ENCODE measurements around the gene GLT1D1. TPM values are rescaled to one million over a fixed set of nuclear protein-coding genes. Genes with fewer than 3 reads are reported as not detected.
A peak's percentile ranks its signal among the peaks of the same experiment; 100 is the strongest.

GLT1D1 gene
- total and polyA plus RNA-seq, 2 of the 8 experiments (the other 6 are each of a cell fraction or from before 2014, with no cell fraction given): 1.5 to 3.6 TPM

DNA sequence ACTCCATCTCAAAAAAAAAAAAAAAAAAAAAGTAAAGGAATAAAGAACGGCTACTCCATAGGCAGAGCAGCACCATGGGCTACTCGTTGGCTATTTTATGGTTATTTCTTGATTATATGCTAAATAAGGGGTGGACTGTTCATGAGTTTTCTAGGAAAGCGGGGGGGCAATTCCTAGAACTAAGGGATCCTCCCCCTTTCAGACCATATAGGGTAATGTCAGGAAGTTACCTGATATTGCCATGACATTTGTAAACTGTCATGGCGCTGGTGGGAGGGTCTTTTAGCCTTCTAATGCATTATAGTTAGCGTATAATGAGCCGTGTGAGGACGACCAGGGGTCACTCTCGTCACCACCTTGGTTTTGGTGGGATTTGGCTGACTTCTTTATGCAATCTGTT lies 142.3 kb downstream of the GLT1D1 start:
- no peak overlapping the region for H3K23ac ChIP-seq (ENCODE audit: insufficient read length)
- H3K27ac ChIP-seq (ENCODE audit: low read depth, low read length): no peak overlapping the region
- no peaks in the 10 kb centered on the region for H4K20me1 ChIP-seq (replicated peaks in 1 of 2; ENCODE audit: control insufficient read depth in 1 of 2, insufficient read depth in 2 of 2, low read length in 2 of 2)
- H4K5ac ChIP-seq (ENCODE audit: insufficient read length, low read depth, low read length): no peak overlapping the region
- no peak overlapping the region for H3K4ac ChIP-seq (replicated peaks; ENCODE audit: insufficient read length, low read depth, low read length)
- H4K8ac ChIP-seq (ENCODE audit: extremely low read depth, insufficient read depth, low read length): no peak overlapping the region
- H3K79me2 ChIP-seq (ENCODE audit: control insufficient read depth in 1 of 2, insufficient read depth in 2 of 2, low read length in 2 of 2): no peaks in the 10 kb centered on the region
- no peak overlapping the region for H3K18ac ChIP-seq (ENCODE audit: extremely low read depth, low read length)
- H4K91ac ChIP-seq (replicated peaks; ENCODE audit: insufficient read length, low read length): no peak overlapping the region
- no peak overlapping the region for H3K14ac ChIP-seq (ENCODE audit: insufficient read length)
- no peaks in the 10 kb centered on the region for H3K36me3 ChIP-seq (ENCODE audit: control insufficient read depth in 2 of 4, insufficient read depth in 4 of 4, low read length in 3 of 4)
- H3K9ac ChIP-seq (replicated peaks in 1 of 4; ENCODE audit: extremely low read depth in 1 of 4, low read depth in 3 of 4, low read length in 3 of 4): no peak overlapping the region
- H2BK15ac ChIP-seq (ENCODE audit: low read length): no peak overlapping the region
- no peak overlapping the region for H2AFZ ChIP-seq (ENCODE audit: low read length)
- H2BK12ac ChIP-seq (ENCODE audit: low read depth, low read length): no peak overlapping the region
- H3K4me3 ChIP-seq (ENCODE audit: extremely low read depth in 1 of 4, insufficient read depth in 2 of 4, low read depth in 3 of 4, low read length in 4 of 4): no peak overlapping the region
- no peak overlapping the region for H2AK5ac ChIP-seq (ENCODE audit: low read depth, low read length)
- no peak overlapping the region for H2BK120ac ChIP-seq (replicated peaks; ENCODE audit: low read depth, low read length)
- DNase-seq (ENCODE audit: low read depth in 1 of 2, low spot score in 2 of 2): no peak
- H3K23me2 ChIP-seq (ENCODE audit: low read depth, low read length): no peaks in the 10 kb centered on the region
- H2BK20ac ChIP-seq (ENCODE audit: low read length): no peak overlapping the region
- H3K4me1 ChIP-seq (replicated peaks in 1 of 4; ENCODE audit: control insufficient read depth in 3 of 4, insufficient read depth in 4 of 4, low read length in 3 of 4): no peaks in the 10 kb centered on the region
- no peaks in the 10 kb centered on the region; a peak in 1 of 7 replicates for H3K27me3 ChIP-seq (replicated peaks in 1 of 4; ENCODE audit: control insufficient read depth in 3 of 4, extremely low read depth in 1 of 4, insufficient read depth in 3 of 4, low read length in 3 of 4)
- H3K56ac ChIP-seq (replicated peaks; ENCODE audit: insufficient read length, low read depth, low read length): no peak overlapping the region
- 72% methylated on average over 8 of the region's 8 CpGs; no CpG with 5 or more reads in 1 of the 2 experiments for WGBS, 2 experiments (ENCODE audit: extremely low coverage in 1 of 2, insufficient coverage in 1 of 2, insufficient read length in 1 of 2, insufficient replicate concordance in 2 of 2, low coverage in 1 of 2, low lambda C conversion rate in 2 of 2, missing lambda C conversion rate in 1 of 2)
- no peak for FAIRE-seq
- TF ChIP-seq GABPA (IDR thresholded peaks at IDR 0.05; ENCODE audit: borderline replicate concordance, insufficient read depth, low read length): no peak
- TF ChIP-seq CHD1 (IDR thresholded peaks at IDR 0.05; ENCODE audit: low read depth, low read length): no peak
- no peak for TF ChIP-seq SP1 (IDR thresholded peaks at IDR 0.05; ENCODE audit: low read depth, low read length)
- TF ChIP-seq HDAC6 (IDR thresholded peaks at IDR 0.05; ENCODE audit: low read depth, low read length): no peak
- peak; percentile 39; the same call in 1 of the 2 replicates for TF ChIP-seq SRF (IDR thresholded peaks at IDR 0.05; ENCODE audit: low read depth, low read length)
- TF ChIP-seq EP300 (IDR thresholded peaks at IDR 0.05; ENCODE audit: borderline replicate concordance in 1 of 2, low read depth in 2 of 2, low read length in 2 of 2): no peak
- TF ChIP-seq TCF12 (IDR thresholded peaks at IDR 0.05; ENCODE audit: low read depth, low read length): no peak
- no peak for TF ChIP-seq SAP30 (IDR thresholded peaks at IDR 0.05; ENCODE audit: insufficient read depth, insufficient replicate concordance, low read length)
- TF ChIP-seq TAF1 (IDR thresholded peaks at IDR 0.05; ENCODE audit: low read depth, low read length): no peak
- H2BK5ac ChIP-seq (ENCODE audit: low read depth, low read length): no peak overlapping the region
- no peak overlapping the region for H3K4me2 ChIP-seq (ENCODE audit: insufficient read depth in 1 of 2, low read depth in 2 of 2, low read length in 2 of 2)
- no peaks in the 10 kb centered on the region for H3K79me1 ChIP-seq (ENCODE audit: low read depth, low read length)
- no peaks in the 10 kb centered on the region for H3K9me3 ChIP-seq (ENCODE audit: insufficient read depth in 2 of 2, low read depth in 1 of 2, low read length in 1 of 2)
- CTCF ChIA-PET (ENCODE audit: partially characterized antibody): no interaction called here
- POLR2A ChIA-PET (ENCODE audit: partially characterized antibody): no interaction called here

Measured in H1 (cell line).